ENCODE measurements around the gene ZSWIM6. TPM values are rescaled to one million over a fixed set of nuclear protein-coding genes. Genes with fewer than 3 reads are reported as not detected.

Gene ZSWIM6
- total RNA-seq, 2 donors from 2014 or later, result 4.6 to 5.6 TPM

GRCh38 chr5:61582205-61582820 lies 250.3 kb downstream of the ZSWIM6 start:
- no peaks in the 10 kb centered on the region for H3K36me3 ChIP-seq
- H3K4me3 ChIP-seq, result no peak overlapping the region
- TF ChIP-seq CTCF (IDR thresholded peaks at IDR 0.05), result no peak
- H3K27me3 ChIP-seq, result no peaks in the 10 kb centered on the region
- no peak overlapping the region for H3K27ac ChIP-seq
- DNase-seq (ENCODE audit: low spot score), result no peak
- no peaks in the 10 kb centered on the region for H3K9me3 ChIP-seq
- H3K4me1 ChIP-seq, result peaks cover 0 to 12% of the 10 kb centered on the region in 2 donors

GRCh38 chr5:61582887-61583286 lies 250.8 kb downstream of the ZSWIM6 start:
- DNase-seq (ENCODE audit: low spot score), result no peak

GRCh38 chr5:61586096-61587084 lies 254.3 kb downstream of the ZSWIM6 start:
- Histone ChIP-seq H3K9me3 (no peaks in the 10 kb centered on the region), H3K27me3 (no peaks in the 10 kb centered on the region), H3K36me3 (no peaks in the 10 kb centered on the region), H3K27ac (no peak overlapping the region), H3K4me3 (no peak overlapping the region), H3K4me1 (peaks cover 0 to 12% of the 10 kb centered on the region in 2 donors)
- no peak for TF ChIP-seq CTCF (IDR thresholded peaks at IDR 0.05)
- no peak for DNase-seq (ENCODE audit: low spot score)

More at GRCh38 chr5:61582887-61583286, 250.8 kb downstream of the ZSWIM6 start:
- Histone ChIP-seq H3K4me3 (no peak overlapping the region), H3K27ac (no peak overlapping the region), H3K27me3 (no peaks in the 10 kb centered on the region), H3K9me3 (no peaks in the 10 kb centered on the region), H3K36me3 (no peaks in the 10 kb centered on the region), H3K4me1 (peaks cover 0 to 12% of the 10 kb centered on the region in 2 donors)
- no peak for TF ChIP-seq CTCF (IDR thresholded peaks at IDR 0.05)

- no peak for DNase-seq (ENCODE audit: low spot score)
- peaks cover 0 to 12% of the 10 kb centered on the region in 2 donors for H3K4me1 ChIP-seq
- TF ChIP-seq CTCF (IDR thresholded peaks at IDR 0.05), result no peak
- H3K4me3 ChIP-seq, result no peak overlapping the region
- H3K27ac ChIP-seq, result no peak overlapping the region
- H3K36me3 ChIP-seq, result no peaks in the 10 kb centered on the region
- H3K27me3 ChIP-seq, result no peaks in the 10 kb centered on the region
- H3K9me3 ChIP-seq, result no peaks in the 10 kb centered on the region
Observed at GRCh38 chr5:61587125-61587524, 255.1 kb downstream of the ZSWIM6 start.

- H3K36me3 ChIP-seq, result no peaks in the 10 kb centered on the region
Observed at GRCh38 chr5:61588216-61588615, 256.2 kb downstream of the ZSWIM6 start.

More at GRCh38 chr5:61588216-61588615, 256.2 kb downstream of the ZSWIM6 start:
- Histone ChIP-seq H3K4me3 (no peak overlapping the region), H3K4me1 (peaks cover 0 to 6% of the 10 kb centered on the region in 2 donors), H3K27me3 (no peaks in the 10 kb centered on the region), H3K9me3 (no peaks in the 10 kb centered on the region), H3K27ac (no peak overlapping the region)
- TF ChIP-seq CTCF (IDR thresholded peaks at IDR 0.05), result no peak
- DNase-seq (ENCODE audit: low spot score), result no peak

Data from right atrium auricular region (tissue), 2 donors.